Hematopoietic multipotent progenitor cell treated with erythropoietin and hydrocortisone succinate and interleukin-3 and kit ligand, for 8 days (in vitro differentiated cells): ENCODE data around the gene PRDM16.

Experiments used
- DNase-seq: peaks from one replicate; pipeline ENCODE4 v3.0.0-alpha.2; 2015

The PRDM16 gene

GRCh38 chr1:3033040-3033789, 35.8 kb upstream of the PRDM16 start:
- no peak for DNase-seq

GRCh38 chr1:3033790-3034090, 35.3 kb upstream of the PRDM16 start:
- no peak for DNase-seq

DNA sequence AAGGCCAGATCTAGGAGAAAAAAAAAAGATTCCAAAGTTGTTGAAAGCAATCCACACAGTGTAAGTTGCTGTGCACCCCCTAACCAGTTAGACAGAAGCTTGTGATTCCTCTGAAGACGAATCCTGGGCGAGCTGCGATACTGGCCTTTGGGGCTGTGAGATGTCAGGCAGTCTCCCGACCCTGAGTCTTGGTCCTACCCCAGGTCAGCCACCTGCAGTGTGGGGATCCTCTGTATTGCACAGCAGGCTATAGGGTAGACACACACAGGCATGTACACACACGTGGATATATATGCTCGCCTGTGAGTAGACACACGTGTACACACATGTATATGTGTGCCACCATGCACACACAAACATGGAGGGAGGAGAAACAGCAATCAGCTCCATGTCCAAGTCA, 34.8 kb upstream of the PRDM16 start:
- DNase-seq, result no peak

- no peak for DNase-seq
Measured at GRCh38 chr1:3034728-3035562, 34.1 kb upstream of the PRDM16 start.

DNA sequence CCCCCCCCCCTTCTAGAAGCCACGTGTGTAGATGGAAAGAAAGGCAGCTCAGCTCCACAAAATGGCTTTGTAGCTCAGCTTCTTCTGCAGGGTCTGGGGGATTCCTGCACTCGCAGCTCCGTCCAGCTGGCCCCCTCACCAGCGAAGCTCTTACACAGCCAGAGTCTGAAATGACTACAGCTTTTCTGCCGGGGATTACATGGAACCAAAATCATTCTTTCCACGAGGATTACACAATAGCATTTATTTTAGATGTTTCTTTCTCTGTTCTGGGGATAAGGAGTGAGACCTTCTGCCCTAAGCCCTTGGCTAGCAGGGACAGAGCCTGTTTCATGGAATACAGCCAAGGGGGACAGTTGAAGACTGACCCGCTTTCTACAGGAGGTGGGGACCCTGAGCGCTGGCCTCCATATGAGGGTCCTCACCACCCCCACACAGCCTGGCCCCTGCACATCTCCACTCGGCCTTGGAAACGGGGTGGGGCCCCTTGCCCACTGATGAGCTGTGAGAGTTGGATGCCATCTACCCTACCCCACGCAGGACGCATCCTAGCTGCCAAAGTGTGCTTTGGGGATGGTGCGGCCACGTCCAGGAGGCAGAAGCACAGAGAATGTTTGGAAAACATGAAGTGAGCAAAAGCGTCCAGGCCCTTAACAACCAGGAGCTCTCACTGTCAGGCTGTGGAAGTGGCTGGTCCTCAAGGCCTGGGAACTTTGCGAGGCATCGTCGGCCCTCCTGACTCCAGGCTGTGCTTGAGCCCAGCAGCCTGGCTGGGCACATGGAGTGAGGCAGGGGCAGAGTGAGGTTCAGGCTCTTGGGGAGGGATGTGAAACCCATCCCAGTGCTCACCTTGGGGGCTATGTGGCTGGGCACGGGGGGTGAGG, 33.2 kb upstream of the PRDM16 start:
- DNase-seq, result no peak

- no peak for DNase-seq
Measured at GRCh38 chr1:3036447-3037280, 32.3 kb upstream of the PRDM16 start.

DNA sequence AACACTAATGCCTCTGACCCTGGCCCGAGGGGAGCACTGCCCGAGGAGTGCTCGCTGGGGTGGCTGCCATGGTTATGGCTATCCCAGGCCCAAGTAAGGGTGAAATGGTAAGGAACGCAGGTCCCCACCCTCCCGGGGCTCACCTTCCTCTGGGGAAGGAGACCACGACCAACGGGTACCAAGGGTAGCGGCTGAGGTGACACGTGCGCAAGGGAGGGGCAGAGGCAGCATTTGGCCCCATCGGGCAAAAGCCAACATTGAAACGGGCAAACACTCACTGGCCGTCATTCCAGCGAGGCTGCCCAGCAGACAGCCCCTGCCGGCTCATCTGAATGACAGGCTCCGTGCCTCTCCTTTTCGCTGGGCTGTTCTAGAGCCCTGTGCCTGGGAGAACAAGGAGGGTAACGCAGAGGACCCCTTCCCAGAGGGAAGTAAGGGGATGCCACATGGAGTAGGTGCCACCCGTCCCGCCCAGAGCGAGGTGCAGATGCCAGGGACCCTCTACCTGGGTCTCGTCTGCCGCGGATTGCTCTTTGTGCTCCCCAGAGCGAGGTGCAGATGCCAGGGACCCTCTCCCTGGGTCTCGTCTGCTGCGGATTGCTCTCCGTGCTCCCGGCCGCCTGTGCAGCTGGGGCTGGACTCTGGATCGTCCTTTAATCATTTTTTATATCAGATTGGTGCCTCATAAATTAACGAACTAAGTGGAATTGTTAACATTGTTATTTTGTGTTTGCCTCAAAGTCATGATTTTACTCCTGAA, 31.5 kb upstream of the PRDM16 start:
- no peak for DNase-seq

DNA sequence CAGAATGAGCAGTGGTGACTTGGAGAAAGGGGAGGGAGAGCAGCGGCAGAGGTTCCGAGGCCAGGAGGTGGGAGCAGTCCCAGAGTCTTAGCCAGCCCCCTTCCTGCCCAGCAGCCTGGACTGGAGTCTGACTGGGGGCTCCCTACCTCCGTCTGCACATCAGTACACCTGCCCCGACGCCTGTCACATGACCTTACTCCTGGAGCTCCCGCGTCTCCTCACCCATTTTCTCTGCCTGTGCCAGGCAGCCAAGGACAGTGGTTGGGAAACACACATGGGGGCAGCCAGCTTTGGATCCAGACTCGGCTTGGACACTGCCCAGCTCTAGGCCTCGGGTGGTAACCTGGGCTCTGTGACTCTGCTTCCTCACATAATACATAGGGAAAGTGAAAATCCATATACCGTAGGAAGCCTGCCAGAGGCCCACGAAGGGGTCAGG, 30.9 kb upstream of the PRDM16 start:
- no peak for DNase-seq

DNA sequence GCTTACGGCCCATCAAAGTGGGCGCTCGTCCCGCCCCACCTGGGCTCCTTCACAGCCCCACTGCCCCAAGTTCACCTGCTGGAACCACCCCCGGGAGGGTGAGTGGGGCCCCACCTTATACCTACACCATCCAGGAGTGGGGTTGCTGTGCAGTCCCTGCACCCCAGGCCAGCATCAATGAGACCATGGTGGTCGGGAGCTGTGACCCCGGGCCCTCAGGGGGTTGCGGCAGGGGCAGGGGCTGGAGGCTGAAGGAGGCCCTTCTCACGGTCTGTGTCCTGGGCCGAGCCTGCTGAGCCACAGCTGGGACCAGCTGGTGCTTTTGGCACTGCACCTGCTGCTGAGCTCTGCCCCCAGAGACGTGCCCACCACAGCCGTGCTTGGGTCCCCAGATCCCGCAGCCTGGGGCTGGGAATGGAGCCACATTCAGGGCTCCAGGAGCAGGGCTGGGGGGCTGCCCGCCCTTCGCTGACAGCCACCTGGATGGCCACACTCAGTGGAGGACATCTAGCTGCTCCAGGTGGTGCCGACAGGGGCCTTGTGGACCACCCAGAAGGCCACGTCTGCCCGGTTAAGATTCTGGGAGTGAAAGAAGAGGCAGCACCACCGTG, 30.3 kb upstream of the PRDM16 start:
- no peak for DNase-seq

DNA sequence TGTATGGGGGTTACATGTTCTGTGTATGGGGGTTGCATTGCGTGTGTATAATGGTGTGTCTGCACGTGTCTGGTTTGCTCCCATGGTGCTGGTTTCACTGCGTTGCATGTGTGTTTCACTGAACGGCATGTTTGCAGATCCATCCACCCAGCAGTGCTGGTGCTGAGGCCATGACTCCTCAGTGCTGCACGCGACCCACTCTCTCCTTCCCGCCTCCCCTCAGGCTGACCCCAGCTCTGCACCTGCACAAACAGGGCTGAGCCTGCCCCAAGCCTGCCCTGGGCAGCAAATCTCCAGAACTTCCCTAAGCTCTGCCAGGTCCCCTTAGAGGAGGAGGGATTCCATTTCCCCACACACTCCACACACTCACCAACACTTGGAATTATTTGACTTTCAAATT, 29.0 kb upstream of the PRDM16 start:
- no peak for DNase-seq

GRCh38 chr1:3042481-3042880, 26.5 kb upstream of the PRDM16 start:
- no peak for DNase-seq

- DNase-seq, result no peak
Measured at GRCh38 chr1:3049164-3049563, 19.8 kb upstream of the PRDM16 start.

DNA sequence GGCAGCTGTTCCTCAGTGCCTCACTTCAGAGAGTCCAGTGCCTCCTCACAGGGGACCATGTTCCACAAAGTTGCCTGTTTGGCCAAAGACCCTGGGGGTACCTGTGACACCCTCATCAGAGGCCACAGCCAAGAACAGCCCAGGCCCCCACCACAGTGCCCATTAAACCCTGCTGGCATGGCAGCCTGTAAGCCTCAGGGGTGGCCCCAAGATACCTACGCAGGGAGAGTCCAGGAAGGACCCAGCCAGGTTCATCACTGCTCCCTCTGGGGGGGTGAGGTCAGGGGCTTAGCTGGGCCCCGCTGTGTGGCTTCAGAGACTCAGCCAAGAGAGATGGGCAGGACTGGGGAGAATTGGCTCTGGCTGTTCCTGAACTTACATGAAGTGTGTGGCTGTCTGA, 19.1 kb upstream of the PRDM16 start:
- DNase-seq, result no peak

DNA sequence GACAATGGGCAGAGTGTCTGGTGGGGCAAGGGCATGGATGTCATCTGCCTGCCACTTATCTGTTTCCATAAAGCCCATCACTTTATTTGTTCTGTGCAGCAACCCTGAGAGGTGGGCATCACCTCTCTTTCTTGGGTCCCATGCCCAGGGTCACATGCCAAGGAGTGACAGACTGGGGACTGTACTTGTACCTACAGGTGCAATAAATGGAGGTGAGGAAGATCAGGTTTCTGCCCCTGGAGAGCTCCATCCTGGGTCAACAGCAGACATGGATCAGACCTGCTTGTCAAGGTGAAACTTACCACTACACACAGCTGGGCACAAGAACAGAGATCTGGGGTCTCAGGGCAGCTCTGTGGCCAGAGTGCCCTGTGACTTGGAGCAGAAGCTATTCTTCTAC, 18.4 kb upstream of the PRDM16 start:
- DNase-seq, result no peak

GRCh38 chr1:3051270-3052268, 17.4 kb upstream of the PRDM16 start:
- no peak for DNase-seq

GRCh38 chr1:3052501-3052900, 16.5 kb upstream of the PRDM16 start:
- DNase-seq, result no peak

DNA sequence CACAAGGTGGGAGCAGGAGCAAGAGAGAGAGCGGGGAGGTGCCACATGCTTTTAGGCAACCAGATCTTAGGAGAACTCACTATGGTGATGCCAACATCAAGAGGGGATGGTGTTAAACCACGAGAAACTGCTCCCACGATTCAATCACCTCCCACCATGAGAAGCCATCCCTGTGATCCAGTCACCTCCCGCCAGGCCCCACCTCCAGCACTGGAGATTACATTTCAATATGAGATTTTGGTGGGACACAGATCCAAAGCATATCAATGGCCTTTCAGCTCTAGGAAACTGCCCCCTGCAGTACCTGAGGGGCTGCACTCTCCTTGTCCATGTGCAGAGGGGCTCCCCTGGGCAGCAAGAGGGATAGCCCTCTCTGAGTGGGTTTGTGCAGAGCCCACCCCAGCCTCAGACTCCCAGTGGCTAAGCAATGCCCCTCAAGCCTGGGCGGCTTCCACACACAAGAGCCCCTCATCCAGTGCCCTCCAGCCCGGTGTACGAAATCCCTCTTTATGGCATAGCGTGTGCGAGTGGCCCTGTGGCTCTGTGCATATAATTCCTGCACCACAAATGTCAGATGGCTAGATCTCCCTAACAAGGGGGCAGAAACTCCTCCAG, 15.5 kb upstream of the PRDM16 start:
- DNase-seq, result no peak

GRCh38 chr1:3053986-3054385, 15.0 kb upstream of the PRDM16 start:
- no peak for DNase-seq

DNA sequence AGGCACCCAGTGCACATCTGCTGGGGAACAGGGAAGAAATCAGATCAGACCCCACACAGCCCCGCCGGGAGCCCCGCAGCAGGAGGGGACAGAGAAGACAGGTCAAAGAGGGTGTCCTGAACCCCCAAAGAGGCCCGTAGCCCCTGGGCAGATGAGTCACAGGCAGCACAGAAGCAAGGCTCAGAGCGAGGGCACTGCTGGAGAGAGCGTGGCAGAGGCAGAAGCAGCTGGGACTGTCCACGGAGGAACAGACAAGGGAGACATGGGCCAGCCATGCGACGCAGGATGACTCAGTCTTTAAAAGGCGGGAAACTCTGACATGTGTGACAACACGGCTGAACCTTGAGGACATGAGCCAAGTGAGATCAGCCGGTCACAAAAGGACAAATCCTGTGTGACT, 14.5 kb upstream of the PRDM16 start:
- no peak for DNase-seq

DNA sequence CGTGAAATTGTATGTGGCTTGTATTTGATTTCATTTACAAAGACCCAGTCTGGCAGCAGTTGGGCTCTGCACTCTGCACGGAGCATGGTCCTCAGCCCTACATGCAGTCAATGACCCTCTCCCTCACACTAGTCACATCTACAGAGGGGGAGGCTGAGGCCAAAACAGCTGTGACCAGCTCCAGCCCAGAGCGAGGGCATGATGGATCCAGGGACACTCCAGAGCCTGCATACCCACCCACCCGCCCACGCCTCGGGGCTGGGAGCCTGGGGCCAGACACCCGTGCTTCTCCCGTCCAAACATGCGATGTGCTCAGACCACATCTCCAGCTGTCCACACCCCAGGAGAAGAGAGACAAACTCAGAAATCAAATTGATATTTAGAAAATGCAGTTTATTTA, 14.0 kb upstream of the PRDM16 start:
- no peak for DNase-seq
